ENCODE measurements around the gene KCNRG. TPM values are rescaled to one million over a fixed set of nuclear protein-coding genes. Genes with fewer than 3 reads are reported as not detected.

KCNRG gene
- total and polyA plus RNA-seq, 2 of the 4 experiments (the other 2 are of a cell fraction) = 0.51 to 2.7 TPM

DNA sequence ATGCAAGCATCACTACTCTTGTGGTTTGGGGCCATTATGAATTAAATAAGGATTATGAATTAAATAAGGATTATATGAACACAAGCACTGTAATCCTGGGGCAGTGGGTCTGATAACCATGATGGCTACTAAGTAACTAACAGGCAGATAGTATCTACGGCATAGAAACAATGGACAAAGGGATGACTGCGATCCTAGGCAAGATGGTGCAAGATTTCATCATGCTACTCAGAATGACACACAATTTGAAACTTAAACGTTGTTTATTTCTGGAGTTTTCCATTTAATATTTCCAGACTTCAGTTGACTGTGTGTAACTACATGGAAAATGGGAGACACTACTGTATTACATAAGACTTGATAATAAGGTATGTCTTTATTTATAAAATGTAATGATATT, 15.1 kb downstream of the KCNRG start:
- Histone ChIP-seq H2BK120ac (ENCODE audit: low read depth, low read length) (no peak overlapping the region), H3K36me3 (ENCODE audit: control insufficient read depth, insufficient read depth, low read length) (no peaks in the 10 kb centered on the region), H3K9me1 (ENCODE audit: insufficient read depth, low read length) (no peaks in the 10 kb centered on the region), H2AK9ac (replicated peaks; ENCODE audit: low read depth, low read length, poor library complexity) (no peak overlapping the region), H2AK5ac (ENCODE audit: low read depth, low read length) (no peak overlapping the region), H3K27ac (ENCODE audit: insufficient read depth, low read length) (no peak overlapping the region), H3K23ac (ENCODE audit: low read depth, low read length) (no peak overlapping the region), H3K4me3 (ENCODE audit: insufficient read depth, low read depth, low read length) (no peak overlapping the region), H3K79me1 (ENCODE audit: low read depth in 1 of 2, low read length in 2 of 2) (peaks cover 0 to 8% of the 10 kb centered on the region in 2 experiments; a peak in 2 of 4 replicates), H3K9ac (ENCODE audit: low read depth, low read length) (no peak overlapping the region), H2BK15ac (ENCODE audit: low read depth, low read length) (no peak overlapping the region), H3K4me1 (ENCODE audit: control insufficient read depth, insufficient read depth, low read length) (peaks cover 4% of the 10 kb centered on the region), H4K8ac (ENCODE audit: low read depth in 2 of 2, low read length in 2 of 2) (no peak overlapping the region), H2AFZ (replicated peaks; ENCODE audit: low read length, poor library complexity) (no peak overlapping the region), H3K18ac (ENCODE audit: low read depth, low read length) (no peak overlapping the region), H3K4me2 (ENCODE audit: low read depth, low read length) (no peak overlapping the region), H3K9me3 (ENCODE audit: control insufficient read depth, insufficient read depth, low read length) (no peaks in the 10 kb centered on the region), H4K20me1 (ENCODE audit: insufficient read depth, low read length) (no peaks in the 10 kb centered on the region), H2BK20ac (ENCODE audit: low read depth, low read length) (no peak overlapping the region), H3K14ac (replicated peaks; ENCODE audit: low read depth, low read length) (no peak overlapping the region), H3K27me3 (ENCODE audit: control insufficient read depth, insufficient read depth, low read length) (no peaks in the 10 kb centered on the region), H3K4ac (ENCODE audit: low read depth, low read length) (no peak overlapping the region), H4K91ac (ENCODE audit: insufficient read depth, low read depth, low read length) (no peak overlapping the region), H4K5ac (ENCODE audit: low read depth, low read length) (no peak overlapping the region), H2BK5ac (ENCODE audit: low read depth, low read length, poor library complexity, severe bottlenecking) (no peak overlapping the region), H3K56ac (ENCODE audit: extremely low read depth, insufficient read depth, low read length) (no peak overlapping the region)
- WGBS, 2 experiments (ENCODE audit: extremely low coverage in 2 of 2, insufficient read length in 1 of 2) = 100% methylated on average over 1 of the region's 3 CpGs; no CpG with 5 or more reads in 1 of the 2 experiments
- CTCF ChIA-PET = no interaction called here
- intact Hi-C loops (cut with micrococcal nuclease) = no loop called here
- TF ChIP-seq CEBPB (IDR thresholded peaks at IDR 0.05; ENCODE audit: low read depth, low read length) = peak; percentile 69
- no peak for TF ChIP-seq POLR2A (IDR thresholded peaks at IDR 0.05; ENCODE audit: low read depth, low read length)
- in situ Hi-C loops (cut with MboI; ENCODE audit: low sequenced_read_pairs) = no loop called here
- ATAC-seq (ENCODE audit: low read depth) (no peak), DNase-seq (peak; percentile 29)
- dilution Hi-C loops (cut with HindIII; ENCODE audit: low sequenced_read_pairs, unreplicated experiment) = no loop called here
- POLR2A ChIA-PET (ENCODE audit: unreplicated experiment) = no interaction called here
- BruUV-seq (replicated peaks) = no TSS peak

Data from IMR-90 (cell line).